Kidney (tissue), 22 donors: Measurements from ENCODE around the gene IMPG2. TPM values are rescaled to one million over a fixed set of nuclear protein-coding genes. Genes with fewer than 3 reads are reported as not detected.

ENCODE experiments used
- DNase-seq, 5 donors: peaks; one replicate each; pipeline ENCODE4 v3.0.0-alpha.2; 2013 to 2020
- FAIRE-seq: peaks from 2 replicates; lab custom pipeline; 2012; peaks lifted over from hg19 to GRCh38; lab: Jason Lieb, UNC
- H3K27ac ChIP-seq, 2 donors: one replicate each; pipeline ENCODE4 v1.7.0; 2013; ENCODE audit warnings: low read depth in 2 of 2, low read length in 2 of 2, inconsistent platforms in 1 of 2
- H3K27me3 ChIP-seq: one replicate; pipeline ENCODE4 v1.7.1; 2013; ENCODE audit warnings: low read length, inconsistent platforms; ENCODE audit not compliant: control insufficient read depth, insufficient read depth
- H3K36me3 ChIP-seq, 3 donors: one replicate each; pipeline versions ENCODE4 v1.7.0 to v1.7.1; 2013; ENCODE audit warnings: low read length in 3 of 3, control low read depth in 1 of 3, inconsistent platforms in 1 of 3; ENCODE audit not compliant: insufficient read depth in 3 of 3, control insufficient read depth in 2 of 3
- H3K4me1 ChIP-seq, 3 donors: one replicate each; pipeline versions ENCODE4 v1.7.0 to v1.7.1; 2013; ENCODE audit warnings: low read length in 3 of 3, inconsistent platforms in 1 of 3, low read depth in 1 of 3; ENCODE audit not compliant: control insufficient read depth in 2 of 3, insufficient read depth in 2 of 3
- H3K4me3 ChIP-seq, 3 donors: one replicate each; pipeline versions ENCODE4 v1.7.0 to v1.8.1; 2013; ENCODE audit warnings: low read length in 3 of 3, control low read depth in 1 of 3, inconsistent platforms in 1 of 3
- H3K9ac ChIP-seq, 3 donors: one replicate each; pipeline versions ENCODE4 v1.7.0 to v1.7.1; 2013; ENCODE audit warnings: low read length in 3 of 3, control low read depth in 1 of 3, inconsistent platforms in 1 of 3
- H3K9me3 ChIP-seq, 3 donors: one replicate each; pipeline versions ENCODE4 v1.7.0 to v1.7.1; 2013; ENCODE audit warnings: low read length in 3 of 3, control low read depth in 1 of 3, inconsistent platforms in 1 of 3; ENCODE audit not compliant: control insufficient read depth in 2 of 3, insufficient read depth in 1 of 3
- intact Hi-C: fragments of 100-400 bp; cut with DNase I; formaldehyde crosslinking; loops from one replicate; pipeline ENCODE4 v1.11.1; 2022
- long read RNA-seq, 10 donors: library from polyadenylated mRNA in 1 of 10; unstranded in 1 of 10; transcript quantifications; one replicate each; pipeline ENCODE4 v2.0.0 and lab custom pipeline, GENCODE V29; 2021 to 2026
- polyA plus RNA-seq: library from polyadenylated mRNA; stranded (reverse); fragments of 350-450 nt; fragmentation: Illumina TruSeq; extraction: RNeasy Lipid Tissue Mini Kit (QIAGEN cat#74804); gene quantifications from one replicate; pipeline ENCODE4 v1.2.3, GENCODE V29; 2014; ENCODE audit warnings: low read depth, low replicate concordance; ENCODE audit not compliant: insufficient read depth
- total RNA-seq: library from RNA; stranded (reverse); fragmentation: NEBNext Ultra II Directional; extraction: Animal tissue kit (Norgen Biotek cat#: 25700); gene quantifications from one replicate; pipeline ENCODE4 v1.2.1, GENCODE V29; 2021
- TF ChIP-seq, protein P1 (sequence below): IDR thresholded peaks from 3 replicates; pipeline ENCODE4 v1.5.1; 2012; ENCODE audit warnings: mild to moderate bottlenecking, moderate library complexity, borderline replicate concordance; ENCODE audit not compliant: insufficient read depth; ENCODE audit errors: extremely low read depth
- donor health status: control.
- donor health status: control.
- donor health status: control.
- donor health status: control.
- donor health status: control.
- donor health status: DM: yes; HTN: yes; CAD: no.
- donor health status: Normal renal cell carcinoma (clear cell type).

IMPG2 gene
- 0.85 TPM for total RNA-seq
- polyA plus RNA-seq: 0.15 TPM
- long read RNA-seq, donor 1: 0 reads
- long read RNA-seq, donor 2: 0 reads
- long read RNA-seq, donor 3: 0 reads
- long read RNA-seq, donor 4: 0 reads
- long read RNA-seq, donor 5: 0 reads
- long read RNA-seq, donor 6: 0 reads
- long read RNA-seq, donor 7, partial matches to known transcripts: 0 of 1 reads
- long read RNA-seq, donor 7, other reads (novel, unspliced or antisense): 1 of 1 reads
- long read RNA-seq, donor 8: 0 reads
- long read RNA-seq, donor 9: 0 reads
- long read RNA-seq, donor 10: 0 reads

DNA sequence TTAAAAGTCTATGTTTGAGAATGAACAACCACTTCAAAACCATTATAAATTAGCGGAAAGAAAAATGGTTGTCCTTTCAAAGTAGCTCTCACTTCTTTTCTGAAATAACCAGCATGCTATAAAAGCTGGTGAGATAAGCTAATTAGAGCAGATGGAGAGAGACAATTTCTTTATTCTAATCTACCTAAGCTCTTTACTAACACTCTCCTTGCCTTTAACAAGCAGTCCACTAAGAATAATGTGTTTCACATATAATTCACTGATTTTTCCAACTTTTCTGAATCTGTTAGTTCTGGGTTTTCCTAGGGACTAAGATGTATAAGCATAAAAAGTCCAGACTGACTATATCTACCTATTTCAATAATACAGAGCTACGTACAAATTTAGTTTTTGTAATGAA, at the start of gene IMPG2:
Gene IMPG2, minus strand, starts transcription at position 101 of the 400 bp plus-strand sequence. CDS start 203 bp downstream, outside the sequence.
- H3K4me1 ChIP-seq: no peaks in the 10 kb centered on the region
- no peaks in the 10 kb centered on the region for H3K36me3 ChIP-seq
- no peak for FAIRE-seq
- TF ChIP-seq, protein P1, sequence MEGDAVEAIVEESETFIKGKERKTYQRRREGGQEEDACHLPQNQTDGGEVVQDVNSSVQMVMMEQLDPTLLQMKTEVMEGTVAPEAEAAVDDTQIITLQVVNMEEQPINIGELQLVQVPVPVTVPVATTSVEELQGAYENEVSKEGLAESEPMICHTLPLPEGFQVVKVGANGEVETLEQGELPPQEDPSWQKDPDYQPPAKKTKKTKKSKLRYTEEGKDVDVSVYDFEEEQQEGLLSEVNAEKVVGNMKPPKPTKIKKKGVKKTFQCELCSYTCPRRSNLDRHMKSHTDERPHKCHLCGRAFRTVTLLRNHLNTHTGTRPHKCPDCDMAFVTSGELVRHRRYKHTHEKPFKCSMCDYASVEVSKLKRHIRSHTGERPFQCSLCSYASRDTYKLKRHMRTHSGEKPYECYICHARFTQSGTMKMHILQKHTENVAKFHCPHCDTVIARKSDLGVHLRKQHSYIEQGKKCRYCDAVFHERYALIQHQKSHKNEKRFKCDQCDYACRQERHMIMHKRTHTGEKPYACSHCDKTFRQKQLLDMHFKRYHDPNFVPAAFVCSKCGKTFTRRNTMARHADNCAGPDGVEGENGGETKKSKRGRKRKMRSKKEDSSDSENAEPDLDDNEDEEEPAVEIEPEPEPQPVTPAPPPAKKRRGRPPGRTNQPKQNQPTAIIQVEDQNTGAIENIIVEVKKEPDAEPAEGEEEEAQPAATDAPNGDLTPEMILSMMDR: no peak
- H3K9me3 ChIP-seq: no peaks in the 10 kb centered on the region
- H3K4me3 ChIP-seq: no peak within 1 kb of the TSS
- no peak within 1 kb of the TSS for H3K9ac ChIP-seq
- DNase-seq: no peak
- H3K27me3 ChIP-seq: no peaks in the 10 kb centered on the region
- intact Hi-C loops: no loop called here
- no peak within 1 kb of the TSS for H3K27ac ChIP-seq

DNA sequence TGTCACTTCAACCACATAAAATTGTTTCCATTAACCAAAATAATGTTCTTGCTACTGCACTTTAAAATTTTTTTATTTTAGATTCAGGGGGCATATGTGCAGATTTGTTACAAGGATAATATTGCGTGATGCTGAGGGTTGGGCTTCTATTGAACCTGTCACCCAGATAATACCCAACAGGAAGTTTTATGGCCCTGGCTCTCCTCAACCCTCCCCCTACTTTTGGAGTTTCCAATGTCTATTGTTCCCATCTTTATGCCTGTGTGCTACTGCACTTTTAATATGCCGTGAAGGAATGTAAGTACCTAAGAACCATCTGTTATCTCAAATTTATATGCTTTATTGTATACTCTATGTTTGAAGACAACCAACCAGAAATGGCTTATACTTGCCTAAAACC, 42.0 kb upstream of the IMPG2 start:
- FAIRE-seq (no peak), DNase-seq (no peak)
- no peak overlapping the region for H3K9ac ChIP-seq
- TF ChIP-seq, protein P1: no peak
- intact Hi-C loops: no loop called here
- H3K27ac ChIP-seq: no peak overlapping the region
- H3K27me3 ChIP-seq: no peaks in the 10 kb centered on the region
- H3K4me1 ChIP-seq: no peaks in the 10 kb centered on the region
- H3K36me3 ChIP-seq: peaks cover 2 to 4% (median 4%) of the 10 kb centered on the region in 3 donors
- H3K9me3 ChIP-seq: peaks cover 0 to 4% (median 0%) of the 10 kb centered on the region in 3 donors
- H3K4me3 ChIP-seq: no peak overlapping the region

DNA sequence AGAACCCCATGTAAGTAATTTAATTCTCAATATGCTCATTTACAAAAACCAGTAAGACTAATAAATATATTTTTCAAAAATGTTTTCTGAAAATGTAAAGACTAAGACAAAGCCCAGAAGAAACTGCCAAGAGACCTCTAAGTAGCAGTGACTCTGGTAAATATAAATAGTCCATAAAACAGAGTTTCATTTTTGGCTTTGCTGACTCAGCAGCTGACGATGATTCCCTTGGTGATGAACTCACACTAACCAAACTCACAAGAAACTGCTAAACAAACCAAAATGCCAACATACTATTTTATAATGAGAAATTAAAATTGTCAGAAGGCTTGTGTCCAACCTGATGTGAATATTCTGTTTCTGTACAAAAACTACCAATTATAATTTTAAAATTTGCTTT, 31.5 kb upstream of the IMPG2 start:
- Histone ChIP-seq H3K4me1 (no peaks in the 10 kb centered on the region), H3K36me3 (peaks cover 0 to 3% (median 2%) of the 10 kb centered on the region in 3 donors), H3K9me3 (no peaks in the 10 kb centered on the region), H3K27ac (no peak overlapping the region), H3K9ac (no peak overlapping the region), H3K27me3 (no peaks in the 10 kb centered on the region), H3K4me3 (no peak overlapping the region)
- FAIRE-seq: no peak
- intact Hi-C loops: no loop called here
- DNase-seq: no peak
- TF ChIP-seq, protein P1: no peak
